GM19351 (cell line): Measurements from ENCODE around the gene GPR132.
"Not testable (repeated sequence)": the region's sequence is repeated elsewhere in the genome, so short reads cannot be mapped to it uniquely, and the experiment has no call there.

Source experiments
- ATAC-seq: cut with Tn5 transposase; IDR thresholded peaks from one replicate; pipeline ENCODE4 v1.9.1; 2021; ENCODE audit warnings: mild to moderate bottlenecking, moderate library complexity; ENCODE audit not compliant: unreplicated experiment

GPR132 gene

DNA sequence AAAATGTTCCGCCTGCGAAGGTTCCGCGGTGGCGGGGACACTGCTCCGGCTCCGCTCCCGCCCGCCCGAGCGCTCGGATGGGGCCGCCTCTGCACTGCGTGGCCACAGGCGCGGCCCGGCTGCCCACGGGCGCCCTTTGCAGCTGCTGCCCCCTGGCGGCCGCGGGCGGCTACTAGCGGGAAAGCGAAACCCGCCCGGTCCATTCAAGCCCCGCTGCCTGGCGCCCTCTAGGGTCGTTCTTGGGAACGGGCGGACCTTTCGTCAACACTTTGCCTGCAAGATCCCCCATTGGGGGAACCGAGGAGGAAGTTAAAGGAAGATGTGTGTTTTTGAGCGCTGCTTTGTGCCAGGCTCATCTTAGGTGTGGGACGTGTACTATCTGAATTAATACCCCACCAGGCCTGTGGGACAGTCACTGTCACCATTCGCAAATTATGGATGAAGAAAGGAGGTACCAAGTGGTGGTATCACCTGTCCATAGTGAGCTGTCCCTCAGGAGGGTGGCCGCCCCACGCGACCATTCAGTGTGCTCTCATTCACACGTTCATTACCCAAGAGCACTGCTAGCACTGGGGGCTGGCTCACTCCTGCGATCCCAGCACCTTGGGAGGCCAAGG lies 19.4 kb downstream of the GPR132 start:
- ATAC-seq = peak; percentile 70

DNA sequence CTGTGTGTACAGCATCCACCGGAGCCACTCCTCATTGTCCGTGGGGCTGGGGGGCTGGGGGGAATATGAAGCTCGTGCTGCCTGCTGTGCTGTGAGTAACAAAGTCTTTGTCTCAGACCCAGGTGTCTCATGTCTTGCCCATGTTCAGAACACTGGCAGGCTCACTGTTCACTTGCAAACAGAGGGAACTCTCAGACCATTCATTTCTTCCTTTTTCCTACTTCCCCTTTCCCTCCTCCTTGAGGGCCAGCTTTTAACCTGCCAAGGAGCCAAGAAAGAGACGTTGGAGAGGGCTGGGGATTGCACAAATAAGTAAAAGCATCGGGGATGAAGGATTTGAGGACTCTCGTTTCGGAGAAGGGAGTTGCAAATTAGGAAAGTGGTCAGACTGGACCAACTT lies 21.6 kb downstream of the GPR132 start:
- no peak for ATAC-seq

DNA sequence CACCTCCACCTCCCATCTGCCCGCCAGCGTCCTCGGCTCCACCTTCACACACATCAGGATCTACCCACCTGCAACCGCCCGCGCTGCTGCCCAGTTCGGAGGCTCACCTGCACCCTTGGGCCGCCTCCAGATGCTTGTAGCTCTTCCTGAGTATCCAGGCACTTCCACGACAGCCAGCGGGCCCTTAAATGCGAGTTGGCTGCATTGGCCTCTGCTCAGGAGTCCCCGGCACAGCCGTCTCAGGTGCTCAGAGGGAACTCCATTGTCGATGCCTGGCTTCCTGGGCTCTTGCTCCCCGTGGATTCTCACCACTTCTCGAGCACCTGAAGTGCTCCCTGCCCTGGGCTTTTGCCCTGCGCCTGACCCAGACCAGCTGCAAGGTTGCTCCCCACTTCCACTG lies 22.4 kb downstream of the GPR132 start:
- ATAC-seq = no peak

DNA sequence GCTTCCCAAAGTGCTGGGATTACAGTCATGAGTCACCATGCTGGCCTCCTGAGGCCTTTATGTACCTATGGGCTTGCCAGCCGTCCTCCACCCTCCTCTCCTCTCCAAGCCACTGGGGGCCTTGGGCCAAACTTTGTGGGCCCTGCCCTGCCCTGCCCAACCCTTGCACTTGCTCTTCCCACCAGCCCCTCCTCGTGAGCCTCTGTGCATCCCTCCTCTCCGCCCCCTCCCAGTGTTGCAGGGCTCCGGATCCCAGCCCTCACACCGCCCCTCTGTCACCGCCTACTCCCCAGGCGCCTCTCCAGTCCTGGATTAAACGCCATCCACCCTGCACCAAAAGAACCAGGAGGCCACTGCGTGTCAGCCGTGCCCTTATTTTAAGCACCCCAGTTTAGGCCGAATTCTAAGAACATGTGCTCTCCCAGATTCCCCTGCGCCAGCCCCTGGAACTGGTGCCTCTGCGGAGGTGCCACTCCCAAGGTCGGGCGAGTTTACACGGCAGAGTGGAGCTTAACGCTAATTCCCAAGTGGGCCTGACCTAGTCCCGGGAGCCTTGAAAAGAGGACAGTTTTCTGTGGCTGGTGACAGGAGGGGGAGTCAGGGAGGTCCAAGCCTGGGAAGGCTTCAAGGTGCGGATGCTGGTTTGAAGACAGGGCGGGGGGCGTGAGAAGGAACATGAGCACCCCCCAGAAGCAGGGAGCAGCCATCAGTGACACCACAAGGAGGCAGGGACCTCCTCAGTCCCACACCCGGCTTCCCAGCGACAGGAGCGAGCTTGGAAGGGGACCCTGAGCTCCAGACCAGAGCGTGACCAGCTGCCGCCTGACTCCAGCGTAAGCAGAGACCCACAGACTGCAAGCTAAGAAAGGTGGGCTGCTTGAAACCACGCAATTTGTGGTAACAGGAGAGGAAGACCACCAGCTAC lies 23.1 kb downstream of the GPR132 start:
- ATAC-seq = no peak

DNA sequence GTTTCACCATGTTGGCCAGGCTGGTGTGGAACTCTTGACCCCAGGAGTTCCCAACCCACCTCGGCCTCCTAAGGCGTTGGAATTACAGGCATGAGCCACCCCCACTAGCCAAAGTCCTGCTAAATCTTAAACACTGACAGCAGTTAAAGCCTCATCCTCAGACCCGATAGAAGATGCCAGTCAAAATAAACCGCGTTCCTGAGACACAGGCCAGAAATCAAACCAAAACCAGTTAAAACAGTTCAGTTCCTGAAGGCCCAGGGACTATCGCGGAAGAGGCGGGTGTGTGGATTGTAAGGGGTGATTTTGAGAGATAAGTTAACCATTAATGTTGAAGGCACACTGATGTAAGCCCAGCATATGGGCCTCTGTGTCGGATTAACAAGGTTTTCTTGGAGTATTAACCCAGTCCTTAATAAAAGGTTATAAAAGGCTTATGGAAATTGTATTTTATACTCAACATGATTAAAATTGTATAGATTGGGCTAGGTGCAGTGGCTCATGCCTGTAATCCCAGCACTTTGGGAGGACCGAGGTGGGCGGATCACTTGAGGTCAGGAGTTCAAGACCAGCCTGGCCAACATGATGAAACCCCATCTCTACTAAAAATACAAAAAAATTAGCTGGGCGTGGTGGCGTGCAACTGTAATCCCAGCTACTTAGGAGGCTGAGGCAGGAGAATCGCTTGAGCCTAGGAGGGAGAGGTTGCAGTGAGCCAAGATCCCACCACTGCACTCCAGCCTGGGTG lies 25.6 kb downstream of the GPR132 start:
- no peak for ATAC-seq

DNA sequence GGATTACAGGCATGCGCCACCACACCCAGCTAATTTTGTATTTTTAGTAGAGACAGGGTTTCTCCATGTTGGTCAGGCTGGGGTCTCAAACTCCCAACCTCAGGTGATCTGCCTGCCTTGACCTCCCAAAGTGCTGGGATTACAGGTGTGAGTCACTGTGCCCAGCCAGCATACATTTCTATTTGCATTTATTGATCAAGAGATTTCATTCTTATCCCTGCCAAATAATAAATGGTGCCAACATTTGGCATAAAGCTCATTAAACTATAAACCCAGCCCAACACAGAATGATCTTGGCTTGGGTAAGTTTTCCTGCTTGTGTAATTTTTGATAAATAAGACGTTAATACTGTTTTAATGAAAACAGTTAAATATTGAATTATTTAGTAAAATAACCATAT lies 29.6 kb downstream of the GPR132 start:
- ATAC-seq = not testable (repeated sequence)

DNA sequence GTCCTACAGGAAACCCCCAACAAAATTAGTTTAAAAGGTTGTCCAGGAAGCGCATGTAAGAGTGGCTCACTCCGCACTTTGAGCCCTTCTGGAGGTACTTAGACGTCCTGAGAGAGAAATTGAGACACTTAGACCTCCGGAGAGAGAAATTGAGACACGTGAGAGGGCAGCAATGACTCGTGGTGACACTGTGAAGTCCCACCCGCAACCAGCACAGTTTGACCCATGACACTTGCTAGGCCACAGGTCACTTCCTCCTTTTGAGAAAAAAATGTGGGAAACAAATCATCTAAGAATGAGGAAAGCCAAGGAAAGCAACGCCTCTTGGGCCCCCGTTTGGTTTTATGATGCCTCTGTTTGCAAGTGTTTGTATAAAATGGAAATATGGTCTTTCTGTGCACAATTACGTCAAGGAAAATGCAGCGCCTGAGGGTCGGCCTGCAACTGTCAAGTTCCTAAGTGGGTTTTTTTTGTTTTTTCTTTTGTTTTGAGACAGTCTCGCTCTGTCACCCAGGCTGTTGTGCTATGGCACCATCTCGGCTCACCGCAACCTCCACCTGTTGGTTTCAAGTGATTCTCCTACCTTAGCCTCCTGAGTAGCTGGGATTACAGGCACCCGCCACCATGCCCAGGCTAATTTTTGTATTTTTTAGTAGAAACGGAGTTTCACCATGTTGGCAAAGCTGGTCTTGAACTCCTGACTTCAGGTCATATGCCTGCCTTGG lies 30.8 kb downstream of the GPR132 start:
- no peak for ATAC-seq

DNA sequence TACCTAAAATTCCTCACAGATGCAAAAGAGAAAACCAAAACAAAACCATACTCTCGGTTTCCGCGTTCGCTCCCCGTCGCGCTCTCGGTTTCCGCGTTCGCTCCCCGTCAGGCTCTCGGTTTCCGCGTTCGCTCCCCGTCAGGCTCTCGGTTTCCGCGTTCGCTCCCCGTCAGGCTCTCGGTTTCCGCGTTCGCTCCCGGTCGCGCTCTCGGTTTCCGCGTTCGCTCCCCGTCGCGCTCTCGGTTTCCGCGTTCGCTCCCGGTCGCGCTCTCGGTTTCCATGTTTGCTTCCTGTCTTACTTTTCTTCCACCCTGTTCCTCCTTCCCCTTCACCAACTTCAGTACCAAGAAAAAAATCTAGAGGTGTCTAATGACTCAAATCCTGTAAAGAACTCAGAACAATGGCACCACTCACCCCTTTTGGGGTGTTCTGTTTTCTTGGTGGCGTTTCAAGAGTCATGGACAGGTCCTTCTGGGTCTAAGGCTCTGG lies 31.8 kb downstream of the GPR132 start:
- ATAC-seq = not testable (repeated sequence)

DNA sequence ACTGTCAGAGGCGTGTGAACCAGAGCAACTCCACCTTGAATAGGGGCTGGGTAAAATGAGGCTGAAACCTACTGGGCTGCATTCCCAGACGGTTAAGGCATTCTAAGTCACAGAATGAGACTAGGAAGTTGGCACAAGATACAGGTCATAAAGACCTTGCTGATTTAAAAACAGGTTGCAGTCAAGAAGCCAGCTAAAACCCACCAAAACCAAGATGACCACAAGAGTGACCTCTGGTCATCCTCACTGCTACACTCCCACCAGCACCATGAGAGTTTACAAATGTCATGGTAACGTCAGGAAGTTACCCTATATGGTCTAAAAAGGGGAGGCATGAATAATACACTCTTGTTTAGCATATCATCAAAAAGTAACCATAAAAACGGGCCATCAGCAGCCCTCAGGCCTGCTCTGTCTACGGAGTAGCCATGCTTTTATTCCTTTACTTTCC lies 32.8 kb downstream of the GPR132 start:
- not testable (repeated sequence) for ATAC-seq

DNA sequence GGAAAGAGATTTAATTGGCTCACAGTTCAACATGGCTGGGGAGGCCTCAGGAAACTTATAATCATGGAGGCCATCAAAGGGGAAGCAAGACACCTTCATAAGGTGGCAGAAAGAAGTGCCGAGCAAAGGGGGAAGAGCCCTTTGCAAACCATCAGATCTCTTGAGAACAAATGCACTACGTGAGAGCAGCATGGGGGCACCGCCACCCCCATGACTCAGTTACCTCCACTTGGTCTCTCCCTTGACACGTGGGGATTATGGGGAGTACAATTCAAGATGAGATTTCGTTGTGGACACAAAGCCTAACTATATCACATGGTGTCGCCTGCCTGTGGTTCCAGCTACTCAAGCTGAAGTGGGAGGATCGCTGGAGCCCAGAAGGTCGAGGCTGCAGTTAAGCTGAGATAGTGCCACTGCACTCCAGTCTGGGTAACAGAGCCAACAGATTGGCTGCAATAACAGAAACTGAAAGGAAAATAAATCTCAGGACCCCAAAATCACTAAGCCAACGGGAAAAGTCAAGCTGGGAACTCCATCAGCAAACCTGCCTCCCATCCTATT lies 34.3 kb downstream of the GPR132 start:
- ATAC-seq = no peak

DNA sequence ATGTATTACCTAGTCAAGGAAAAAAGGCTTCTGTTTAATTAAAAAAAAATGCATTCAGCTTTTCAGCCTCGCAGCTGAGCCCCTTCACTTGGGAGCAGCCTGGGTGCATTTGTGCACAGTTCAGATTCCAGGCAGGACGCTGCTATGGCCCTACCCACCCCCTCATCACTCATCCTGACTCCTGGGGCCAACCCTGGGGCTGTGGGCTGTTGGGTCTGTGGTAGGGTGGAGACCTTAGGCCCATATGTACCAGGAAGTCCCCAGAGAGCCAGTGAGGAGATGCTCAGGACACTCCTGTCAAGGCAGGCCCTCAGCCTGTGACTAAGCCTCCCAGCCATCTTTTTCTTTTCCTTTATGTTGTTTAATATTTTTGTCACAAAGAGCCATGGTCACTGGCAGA lies 35.0 kb downstream of the GPR132 start:
- no peak for ATAC-seq

DNA sequence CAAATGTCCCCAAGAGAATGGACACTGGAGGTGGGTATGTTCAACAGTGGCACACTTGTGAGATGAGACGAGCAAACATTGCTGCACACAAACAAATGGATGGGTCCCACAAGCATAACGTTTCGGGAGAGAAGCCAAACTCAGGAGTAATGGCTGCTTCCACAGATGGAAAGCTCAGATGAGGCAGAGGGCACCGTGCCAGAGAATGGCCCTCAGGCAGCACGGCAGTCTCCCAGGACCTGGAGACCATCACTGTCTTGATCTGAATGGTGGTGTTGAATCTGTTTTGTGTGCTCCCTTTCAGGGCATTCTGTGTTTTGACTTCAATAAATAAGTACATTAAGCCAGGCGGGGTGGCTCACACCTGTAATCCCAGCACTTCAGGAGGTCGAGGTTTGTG lies 35.8 kb downstream of the GPR132 start:
- ATAC-seq = no peak

DNA sequence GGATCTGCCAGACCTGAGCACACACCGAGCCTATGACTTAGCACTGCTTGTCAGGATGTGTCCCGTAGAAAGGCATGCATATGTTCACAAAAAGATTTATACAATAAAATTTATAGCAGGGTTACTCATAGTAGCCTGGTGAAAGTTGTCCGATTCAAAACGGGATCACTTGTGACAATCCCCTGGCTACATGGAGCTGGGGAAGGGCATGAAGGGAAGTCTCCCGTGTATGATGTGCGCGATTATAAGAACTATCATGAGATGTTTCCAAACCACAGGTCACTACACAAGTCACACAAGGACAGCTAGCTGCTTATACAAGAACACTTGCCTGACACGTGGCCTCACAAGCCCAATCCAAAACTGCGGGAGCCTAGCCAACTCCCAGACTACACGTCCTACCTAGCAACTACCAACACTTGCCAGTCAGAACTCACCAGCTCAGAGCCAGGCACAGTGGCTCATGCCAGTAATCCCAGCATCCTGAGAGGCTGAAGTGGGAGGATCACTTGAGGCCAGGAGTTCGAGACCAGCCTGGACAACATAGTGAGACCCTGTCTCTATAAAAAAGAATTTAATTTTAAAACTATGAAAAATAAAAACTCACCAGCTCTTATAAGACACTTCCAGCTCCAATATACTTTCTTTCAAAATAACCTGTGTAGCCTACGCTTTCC lies 36.8 kb downstream of the GPR132 start:
- ATAC-seq = no peak

DNA sequence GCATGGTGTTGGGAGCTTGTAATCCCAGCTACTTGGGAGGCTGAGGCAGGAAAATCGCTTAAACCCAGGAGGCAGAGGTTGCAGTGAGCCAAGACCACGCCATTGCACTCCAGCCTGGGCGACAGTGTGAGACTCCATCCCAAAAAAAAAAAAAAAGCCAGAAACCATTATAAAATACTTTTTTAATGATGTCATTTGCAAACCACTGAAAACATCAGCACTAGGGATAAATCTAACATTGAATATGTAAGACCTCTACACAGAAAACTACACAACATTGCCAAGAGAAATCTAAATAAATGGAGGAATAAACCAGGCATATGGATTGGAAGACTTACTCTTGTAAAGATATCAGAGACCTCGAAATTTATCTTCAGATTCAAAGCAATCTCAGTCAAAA lies 37.5 kb downstream of the GPR132 start:
- not testable (repeated sequence) for ATAC-seq

DNA sequence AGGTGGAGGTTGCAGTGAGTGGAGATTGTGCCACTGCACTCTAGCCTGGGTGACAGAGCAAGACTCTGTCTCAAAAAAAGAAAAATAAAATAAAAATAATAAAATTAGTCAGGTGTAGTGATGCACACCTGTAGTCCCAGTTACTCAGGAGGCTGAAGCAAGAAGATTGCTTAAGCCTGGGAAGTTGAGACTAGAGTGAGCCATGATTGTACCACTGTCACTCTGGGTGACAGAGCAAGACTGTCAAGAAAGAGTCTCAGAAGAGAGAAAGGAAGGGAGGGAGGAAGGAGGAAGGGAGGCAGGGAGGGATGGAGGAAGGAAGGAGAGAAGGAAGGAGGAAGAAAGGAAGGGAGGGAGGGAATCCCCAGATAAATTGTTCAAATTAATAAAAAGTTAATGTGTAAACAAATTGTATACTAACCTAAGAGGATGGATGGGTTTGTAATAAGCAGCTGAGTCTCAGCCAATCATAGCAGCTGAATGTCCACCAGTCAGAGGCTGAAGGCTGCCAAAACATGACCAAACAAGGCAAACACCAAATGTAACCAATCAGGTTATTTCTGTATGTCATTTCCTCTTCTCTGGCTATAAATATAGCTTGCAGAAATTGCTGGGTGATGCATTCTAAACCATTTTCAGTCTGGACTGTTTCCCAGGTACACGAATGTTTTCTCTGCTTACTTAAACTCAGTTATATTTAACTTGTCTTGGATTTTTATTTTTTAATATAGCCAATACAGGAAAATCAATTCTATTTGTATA lies 38.2 kb downstream of the GPR132 start:
- ATAC-seq = no peak

DNA sequence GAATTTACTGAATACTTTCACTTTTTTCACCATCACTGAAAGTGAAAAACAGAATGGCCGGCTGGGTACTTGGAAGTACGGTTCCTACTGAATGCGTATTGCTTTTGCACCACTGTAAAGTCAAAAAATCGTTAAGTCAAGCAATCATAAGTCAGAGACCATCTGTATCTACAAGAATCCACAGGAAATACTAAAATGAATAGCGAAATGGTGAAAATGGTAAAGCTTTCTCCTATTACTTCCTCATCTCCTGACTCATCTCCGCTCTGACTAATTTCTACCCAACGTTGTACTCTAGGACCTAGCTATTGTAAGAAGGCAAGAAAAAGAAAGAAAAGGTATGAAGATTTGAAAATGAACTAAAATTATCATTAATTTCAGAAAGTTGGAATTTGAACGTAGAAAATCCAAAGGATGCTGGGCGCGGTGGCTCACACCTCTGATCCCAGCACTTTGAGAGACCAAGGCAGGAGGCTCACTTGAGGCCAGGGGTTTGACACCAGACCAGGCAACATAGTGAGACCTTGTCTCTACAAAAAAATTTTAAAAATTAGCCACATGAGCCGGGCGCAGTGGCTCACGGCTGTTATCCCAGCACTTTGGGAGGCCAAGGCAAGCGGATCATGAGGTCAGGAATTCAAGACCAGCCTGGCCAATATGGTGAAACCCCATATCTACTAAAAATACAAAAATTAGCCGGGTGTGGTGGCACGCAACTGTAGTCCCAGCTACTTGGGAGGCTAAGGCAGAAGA lies 39.0 kb downstream of the GPR132 start:
- ATAC-seq = peak; percentile 39

DNA sequence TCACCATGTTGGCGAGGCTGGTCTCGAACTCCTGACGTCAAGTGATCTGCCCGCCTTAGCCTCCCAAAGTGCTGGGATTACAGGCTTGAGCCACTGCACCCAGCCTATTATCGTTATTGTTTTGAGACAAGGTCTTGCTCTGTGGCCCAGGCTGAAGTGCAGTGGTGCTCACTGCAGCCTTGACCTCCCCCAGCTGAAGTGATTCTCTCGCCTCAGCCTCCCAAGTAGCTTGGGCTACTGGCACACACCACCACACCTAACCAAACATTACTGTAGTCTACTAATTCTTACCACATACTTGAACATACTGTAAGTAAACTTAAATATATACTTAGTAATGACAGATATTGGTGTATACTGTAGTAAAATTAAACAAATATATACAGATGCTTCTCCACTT lies 39.8 kb downstream of the GPR132 start:
- ATAC-seq = no peak

DNA sequence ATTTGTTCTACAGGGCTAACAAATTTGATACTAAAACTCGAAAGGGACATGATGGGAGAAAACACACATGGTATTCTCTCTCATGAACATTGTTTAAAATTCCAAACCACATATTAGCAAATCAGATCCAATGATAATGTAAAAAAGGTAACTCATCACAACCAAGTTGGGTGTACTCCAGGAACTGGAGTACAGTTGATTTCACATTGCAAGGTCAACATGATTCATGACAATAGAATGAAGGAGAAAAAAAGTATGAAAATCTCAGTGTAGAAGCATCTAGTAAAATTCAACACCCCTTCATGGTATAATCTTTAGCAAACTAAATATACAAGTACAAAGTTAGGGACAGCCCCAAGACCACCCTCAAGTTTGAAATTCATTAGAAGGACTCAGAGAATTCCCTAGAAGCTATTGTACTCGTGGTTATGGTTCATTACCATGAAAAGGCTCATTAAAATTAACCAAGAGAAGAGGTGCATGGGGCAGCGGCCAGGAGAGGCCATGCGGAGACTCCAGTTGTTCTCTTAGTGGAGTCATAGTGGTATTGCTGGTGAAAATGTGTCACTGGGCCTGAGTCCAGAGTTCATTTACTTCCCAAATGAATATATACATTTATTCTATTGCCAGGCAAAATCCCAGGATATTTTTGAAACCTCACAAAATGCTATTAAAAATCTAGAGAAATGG lies 41.3 kb downstream of the GPR132 start:
- ATAC-seq = no peak
